Measurements from ENCODE around the gene AQP6.
"Not testable (repeated sequence)": the region's sequence is repeated elsewhere in the genome, so short reads cannot be mapped to it uniquely, and the experiment has no call there.

Gene AQP6

DNA sequence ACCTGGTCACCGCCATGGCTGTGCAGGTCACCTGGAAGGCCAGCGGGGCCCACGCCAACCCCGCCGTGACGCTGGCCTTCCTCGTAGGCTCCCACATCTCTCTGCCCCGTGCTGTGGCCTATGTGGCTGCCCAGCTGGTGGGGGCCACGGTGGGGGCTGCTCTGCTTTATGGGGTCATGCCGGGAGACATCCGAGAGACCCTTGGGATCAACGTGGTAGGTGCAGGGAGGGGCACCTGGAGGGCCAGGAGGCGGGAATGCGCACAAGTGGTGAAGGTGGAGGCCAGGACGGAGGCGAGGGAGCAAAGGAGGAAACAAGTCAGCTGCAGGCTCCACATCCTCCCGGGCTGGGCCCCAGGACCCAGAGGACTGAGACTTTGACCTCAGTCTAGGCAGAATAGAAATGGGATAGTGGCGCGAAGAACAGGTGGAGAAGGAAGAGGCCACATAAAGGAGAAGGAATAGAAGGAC lies 649 bp downstream of the AQP6 start:
- no peak for DNase-seq

DNA sequence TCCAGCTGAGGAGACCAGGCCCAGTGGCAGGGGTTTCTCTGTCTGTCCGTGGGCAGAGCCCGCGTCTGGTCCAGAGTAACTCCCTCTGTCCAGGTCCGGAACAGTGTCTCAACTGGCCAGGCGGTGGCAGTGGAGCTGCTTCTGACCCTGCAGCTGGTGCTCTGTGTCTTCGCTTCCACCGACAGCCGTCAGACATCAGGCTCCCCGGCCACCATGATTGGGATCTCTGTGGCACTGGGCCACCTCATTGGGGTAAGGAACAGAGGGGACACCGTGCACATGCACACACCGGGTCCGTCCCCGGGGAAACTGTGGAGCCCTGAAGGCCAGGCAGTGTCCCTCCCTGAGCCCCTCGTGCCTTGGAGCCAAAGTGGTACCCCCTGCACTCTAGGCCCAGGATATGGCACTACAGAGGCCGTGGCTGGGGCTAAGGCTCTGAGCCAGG lies 1.5 kb downstream of the AQP6 start:
- no peak for DNase-seq

DNA sequence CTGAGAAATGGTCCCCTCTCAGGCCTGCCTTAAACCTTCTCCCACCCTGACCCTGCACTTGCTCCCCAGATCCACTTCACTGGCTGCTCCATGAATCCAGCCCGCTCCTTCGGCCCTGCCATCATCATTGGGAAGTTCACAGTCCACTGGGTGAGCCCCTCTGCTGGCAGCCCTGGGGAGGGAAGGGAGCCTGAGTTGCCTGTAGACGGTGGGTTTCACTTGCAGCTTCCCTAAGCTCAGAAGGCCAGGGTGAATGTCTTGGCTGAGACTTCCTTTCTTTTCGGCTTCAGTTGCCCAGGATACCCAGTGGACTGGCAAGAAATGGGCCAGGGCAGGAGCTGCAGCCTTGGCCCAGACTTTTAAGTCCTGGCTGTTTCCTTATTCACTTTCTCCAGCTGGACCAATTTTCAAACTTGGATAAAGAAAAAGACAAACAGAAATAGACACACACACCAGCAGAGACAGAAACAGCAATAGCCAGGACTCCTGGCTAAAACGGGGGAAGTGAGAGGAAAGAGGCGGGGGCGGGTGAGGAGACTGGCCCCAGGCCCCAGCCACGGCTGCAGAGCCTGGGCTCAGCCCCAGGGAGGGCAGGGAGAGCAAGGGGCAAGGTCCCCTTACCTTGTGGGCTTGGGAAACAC lies 2.0 kb downstream of the AQP6 start:
- no peak for DNase-seq

DNA sequence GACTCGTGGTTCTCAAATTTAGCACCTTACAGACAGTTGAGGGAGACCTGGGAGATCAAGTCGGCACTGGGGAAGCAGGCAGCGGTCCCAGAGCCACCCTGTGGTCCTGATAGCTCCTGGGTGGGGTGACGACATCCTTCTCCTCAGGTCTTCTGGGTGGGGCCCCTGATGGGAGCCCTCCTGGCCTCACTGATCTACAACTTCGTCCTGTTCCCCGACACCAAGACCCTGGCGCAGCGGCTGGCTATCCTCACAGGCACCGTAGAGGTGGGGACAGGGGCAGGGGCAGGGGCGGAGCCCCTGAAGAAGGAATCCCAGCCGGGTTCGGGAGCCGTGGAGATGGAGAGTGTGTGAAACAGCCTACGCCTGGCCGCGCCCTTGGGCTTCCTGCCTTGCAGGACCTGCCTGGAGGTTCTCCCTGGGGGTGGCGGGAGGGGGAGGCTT lies 2.6 kb downstream of the AQP6 start:
- DNase-seq: no peak

DNA sequence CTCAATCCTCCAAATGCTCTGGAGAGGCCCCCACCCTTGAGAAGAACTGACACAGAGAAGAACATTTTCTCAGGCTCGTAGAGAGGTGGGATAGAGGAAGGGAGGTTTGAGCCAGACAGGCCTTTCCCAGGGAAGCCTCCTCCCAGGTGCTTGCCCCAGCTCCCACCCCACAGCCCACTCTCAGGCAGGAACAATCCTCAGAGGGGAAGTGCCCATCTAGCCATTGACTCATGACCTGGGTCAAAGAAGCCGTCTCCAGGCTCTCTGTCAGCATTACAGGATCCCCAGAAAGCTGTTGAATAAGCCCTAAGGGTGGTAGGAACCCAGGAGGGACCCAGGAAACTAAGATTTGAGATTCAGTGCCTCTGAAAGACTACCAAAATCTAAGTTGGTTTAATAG lies 3.8 kb downstream of the AQP6 start:
- no peak for DNase-seq

DNA sequence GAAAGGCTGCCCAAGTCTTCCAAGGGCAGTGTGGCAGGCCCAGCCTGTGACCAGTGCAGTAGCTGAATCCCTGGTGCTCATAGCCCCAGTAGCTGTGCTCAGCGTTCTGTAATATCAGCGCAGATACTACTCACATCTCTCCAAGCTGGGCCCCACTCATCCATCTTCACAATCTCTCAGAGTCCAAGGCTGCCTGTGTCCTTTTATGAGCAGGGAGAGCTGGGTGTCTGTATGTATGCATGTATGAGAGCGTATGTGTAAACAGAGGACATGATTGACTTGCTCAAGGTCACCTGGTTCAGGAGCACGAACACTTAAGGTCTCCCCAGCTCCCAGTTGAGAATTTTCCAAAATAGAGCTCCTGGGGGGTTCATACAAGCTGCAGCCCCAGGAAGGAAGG lies 5.4 kb downstream of the AQP6 start:
- no peak for DNase-seq

DNA sequence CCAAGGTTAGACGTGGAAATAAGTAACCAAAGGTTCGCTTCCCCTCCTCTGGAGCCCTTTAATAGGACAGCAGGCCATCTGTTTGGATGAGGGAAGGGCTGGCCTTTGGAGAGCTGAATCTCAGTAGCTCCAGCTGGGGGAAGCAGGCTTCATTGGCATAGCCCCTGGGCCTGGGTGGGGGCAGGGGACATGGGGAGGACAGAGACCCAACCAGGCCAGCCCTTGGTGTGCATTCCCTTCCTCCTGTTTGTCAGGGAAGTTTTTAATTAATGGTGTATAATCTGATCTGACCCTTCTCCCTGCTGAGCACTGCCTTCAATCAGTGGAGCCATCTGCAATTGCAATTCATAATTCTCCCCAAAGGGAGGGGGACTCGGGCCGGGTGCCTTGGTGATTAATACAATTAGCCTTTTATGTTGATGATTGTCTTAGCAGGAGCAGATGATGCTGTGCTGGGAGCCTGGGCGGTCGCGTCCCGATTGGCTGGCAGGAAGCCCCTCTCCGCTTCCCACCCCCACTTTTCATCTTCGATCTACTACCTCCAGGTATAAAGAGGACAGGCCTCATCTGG lies 6.4 kb downstream of the AQP6 start:
- no peak for DNase-seq

DNA sequence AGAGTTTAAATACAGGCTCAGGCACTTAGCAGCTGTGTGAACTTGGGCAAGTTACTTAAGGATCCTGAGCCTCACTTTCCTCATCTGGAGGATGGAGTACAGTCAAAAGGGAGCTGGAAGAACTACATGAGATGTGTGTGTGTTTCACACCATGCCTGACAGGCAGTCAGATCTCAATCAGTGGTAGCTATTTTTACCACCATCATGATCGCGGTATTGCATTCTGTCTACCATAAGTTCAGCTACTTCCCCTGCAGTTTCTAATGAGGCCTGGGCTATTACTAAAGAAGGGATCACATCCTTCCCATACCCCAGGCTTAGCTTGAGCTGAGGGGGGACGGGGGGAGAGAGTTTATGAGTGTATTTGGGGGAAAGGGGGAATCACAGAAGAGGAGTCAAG lies 7.0 kb downstream of the AQP6 start:
- no peak for DNase-seq

DNA sequence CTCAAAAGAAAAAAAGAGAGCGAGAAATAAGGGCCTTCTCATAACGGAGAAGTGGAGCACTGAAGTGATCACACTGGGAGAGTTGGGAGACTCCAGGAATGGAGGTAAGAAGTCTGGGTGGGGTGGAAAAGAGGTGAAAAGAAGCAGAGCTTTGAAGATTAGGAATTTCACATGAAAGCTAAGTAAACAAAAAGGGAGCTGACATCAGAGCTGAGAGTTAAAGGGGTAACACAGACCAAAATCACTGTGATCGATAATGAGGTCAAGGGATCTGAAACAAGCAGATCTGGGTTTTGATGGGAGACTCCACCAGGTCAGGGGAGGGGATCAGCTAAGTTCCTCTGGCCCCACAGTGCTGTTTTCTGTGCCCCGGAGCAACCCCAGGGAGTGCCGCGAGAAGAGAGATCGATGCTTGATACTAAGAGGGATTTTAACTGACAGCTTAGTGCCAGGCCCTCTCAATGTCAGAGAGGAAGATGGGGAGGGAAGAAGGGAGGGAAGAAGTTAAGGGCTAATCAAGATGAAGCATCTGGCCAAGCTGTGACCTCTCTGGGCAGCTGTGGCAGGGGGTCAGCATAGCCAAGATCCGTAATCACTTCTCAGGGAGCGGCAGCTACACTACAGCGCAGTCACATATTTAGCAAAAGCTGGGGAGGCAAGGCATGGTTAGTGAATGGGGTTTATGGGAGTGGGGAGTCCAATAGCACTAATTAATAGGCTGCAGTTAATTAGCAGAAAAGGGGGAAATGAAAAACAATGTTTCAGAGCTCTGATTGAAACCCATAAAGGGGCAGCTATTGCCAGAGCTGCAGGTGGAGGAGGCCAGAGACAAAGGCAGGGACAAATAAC lies 8.0 kb downstream of the AQP6 start:
- no peak for DNase-seq

DNA sequence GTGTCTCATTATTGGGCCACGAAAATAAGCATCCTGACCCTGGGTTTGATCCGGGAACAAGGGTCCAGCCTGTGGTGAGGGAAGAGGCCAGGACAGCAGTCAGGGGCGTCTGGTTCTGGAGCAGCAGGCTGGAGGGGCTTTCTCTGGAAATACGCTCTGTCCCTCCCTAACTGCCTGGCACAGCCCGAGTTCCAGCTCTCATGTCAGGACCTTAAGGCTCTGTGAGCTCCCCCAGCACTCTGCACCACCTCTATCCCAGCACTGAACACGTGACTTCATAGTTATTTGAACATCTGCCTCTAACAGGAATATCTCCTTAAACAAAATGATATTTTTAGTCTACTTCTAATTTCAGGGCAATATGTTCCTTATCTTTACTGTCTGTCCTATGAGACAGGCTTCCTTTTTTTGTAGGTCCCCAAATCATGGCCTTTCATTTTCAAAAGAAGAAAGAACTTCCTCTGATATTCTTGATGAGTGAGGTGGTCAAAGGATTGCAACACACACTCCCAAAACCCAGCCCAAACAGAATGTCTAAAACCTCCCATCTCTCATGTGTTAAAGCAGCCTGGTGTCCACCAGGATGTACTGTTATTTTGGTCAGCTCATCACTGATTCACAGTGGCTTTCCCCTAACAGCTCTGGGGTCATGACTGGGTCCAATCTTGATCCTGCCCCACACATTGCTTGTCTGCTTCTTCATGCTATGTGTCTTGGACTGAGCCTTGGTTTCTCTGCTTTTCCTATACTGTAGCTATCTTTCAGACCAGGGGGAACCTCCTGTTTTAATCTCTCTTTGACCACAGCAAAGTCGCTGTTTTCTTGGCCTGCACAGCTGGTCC lies 9.7 kb downstream of the AQP6 start:
- DNase-seq: no peak

DNA sequence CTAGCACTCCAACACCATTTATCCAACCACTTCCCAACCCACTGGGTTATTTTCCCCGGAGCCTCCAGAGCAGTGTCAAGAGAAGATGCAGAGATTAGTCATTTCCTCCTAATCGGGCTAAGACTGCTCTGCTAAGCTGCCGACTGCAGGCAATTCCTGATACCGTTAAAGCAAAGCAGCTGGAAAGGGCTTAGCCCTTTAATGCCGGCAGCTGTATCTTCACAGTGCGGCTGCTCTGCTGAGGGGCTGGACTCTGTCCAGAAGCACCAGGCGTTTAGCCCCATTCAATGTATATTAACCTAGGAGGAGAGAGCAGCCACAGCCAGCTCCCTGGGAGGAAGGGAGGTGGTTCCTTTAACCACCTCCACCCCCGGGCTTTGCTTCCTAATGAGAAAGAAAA lies 11.1 kb downstream of the AQP6 start:
- DNase-seq: no peak

DNA sequence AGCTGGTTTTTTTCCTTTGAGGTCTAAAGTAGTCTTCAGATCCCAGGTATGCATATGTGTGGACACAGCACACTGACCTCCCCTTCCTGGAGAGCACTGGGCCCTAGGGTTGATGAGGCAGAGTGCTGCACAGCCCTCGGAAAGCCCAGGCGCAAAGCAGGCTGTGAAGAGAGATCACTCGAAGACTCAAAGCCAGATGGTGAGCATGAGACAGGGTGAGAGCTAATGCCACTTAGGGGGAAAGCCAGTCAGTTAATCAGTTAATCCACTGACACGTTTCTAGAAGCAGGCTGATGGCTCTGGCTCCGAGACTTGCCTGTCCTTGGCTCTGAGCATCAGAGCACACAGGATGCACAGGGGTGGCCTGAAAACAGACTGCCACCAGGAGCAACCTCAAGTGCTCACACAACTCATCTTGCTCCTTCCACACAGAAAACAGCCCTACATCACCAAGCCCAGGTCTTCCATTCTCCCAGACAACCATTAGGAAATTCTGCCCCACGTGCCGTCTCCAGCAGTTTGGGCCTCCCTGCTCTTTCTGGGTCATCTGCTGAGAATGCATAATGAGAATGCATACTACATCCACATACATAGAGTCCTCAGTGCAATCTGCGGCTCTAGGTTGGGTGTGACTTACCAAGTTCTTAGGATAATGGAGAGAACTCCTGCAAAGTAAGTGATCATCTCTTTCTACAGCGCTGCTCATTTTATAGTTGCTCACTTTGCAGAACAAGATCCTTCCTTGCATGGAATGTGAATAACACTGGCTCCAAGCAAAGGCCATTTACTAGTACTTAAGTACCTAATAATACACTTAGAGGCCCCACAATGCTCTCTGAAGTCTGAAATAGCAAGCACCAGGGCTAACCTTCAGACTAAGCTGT lies 12.0 kb downstream of the AQP6 start:
- no peak for DNase-seq

DNA sequence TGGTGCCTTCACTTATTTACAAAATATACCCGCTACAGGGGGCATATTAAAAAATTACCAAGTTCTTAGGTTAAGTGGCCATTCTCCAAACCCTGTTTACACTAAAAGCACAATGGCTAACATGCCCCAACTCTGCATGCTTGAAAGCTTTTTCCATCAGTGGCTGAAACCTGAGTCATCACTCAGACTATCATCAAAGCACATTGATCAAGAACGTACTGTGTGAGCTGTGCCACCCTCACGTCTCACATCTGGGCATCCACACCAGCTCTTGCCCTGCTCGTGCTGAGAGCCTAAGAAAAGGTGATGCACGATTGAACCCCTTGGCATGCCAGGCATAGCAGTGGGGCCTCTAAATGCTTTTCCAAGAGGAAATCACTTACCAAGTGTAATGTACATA lies 13.2 kb downstream of the AQP6 start:
- no peak for DNase-seq

DNA sequence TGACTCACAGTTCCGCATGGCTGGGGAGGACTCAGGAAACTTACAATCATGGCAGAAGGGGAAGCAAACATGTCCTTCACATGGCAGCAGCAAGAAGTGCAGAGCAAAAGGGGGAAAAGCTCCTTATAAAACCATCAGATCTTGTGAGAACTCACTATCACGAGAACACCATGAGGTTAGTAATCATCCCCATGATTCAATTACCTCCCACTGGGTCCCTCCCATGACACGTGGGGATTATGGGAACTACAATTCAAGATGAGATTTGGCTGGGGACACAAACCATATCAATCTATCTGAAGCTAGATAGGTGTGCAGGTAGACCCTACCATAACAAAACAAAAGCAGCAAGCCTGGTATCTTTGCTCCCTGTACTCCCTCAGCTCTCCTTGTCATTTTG lies 13.7 kb downstream of the AQP6 start:
- not testable (repeated sequence) for DNase-seq

DNA sequence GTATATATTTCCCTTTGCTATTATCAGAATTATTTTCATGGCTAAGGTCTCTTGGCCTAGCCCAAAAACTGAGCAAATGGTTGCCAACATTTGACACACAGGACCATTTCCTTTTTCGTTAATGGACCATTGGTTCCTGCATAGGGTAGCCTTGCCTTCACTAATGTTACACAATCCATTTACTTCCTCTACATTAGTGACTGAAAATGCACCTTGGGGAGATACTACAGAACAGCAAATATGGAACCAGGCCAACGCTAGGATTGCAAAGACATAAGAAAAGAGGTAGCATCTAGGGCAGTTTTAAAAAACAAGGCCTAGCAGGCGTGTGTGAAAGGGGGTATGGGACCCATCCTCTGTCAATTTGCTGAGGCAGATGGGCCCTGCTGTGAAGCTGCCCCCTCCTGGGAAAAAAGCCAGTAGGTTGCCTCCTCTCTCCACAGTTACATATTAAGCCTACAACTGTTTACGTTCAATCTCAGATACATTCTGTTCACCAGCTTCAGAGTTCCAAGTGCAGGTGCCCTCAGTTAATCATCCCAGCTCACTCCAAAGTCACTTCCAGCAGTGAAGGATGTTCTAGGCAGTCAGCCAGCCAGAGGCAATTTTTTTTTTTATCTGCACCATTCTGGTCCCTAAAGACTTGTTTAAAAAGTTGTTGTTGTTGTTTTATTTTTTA lies 15.0 kb downstream of the AQP6 start:
- no peak for DNase-seq

DNA sequence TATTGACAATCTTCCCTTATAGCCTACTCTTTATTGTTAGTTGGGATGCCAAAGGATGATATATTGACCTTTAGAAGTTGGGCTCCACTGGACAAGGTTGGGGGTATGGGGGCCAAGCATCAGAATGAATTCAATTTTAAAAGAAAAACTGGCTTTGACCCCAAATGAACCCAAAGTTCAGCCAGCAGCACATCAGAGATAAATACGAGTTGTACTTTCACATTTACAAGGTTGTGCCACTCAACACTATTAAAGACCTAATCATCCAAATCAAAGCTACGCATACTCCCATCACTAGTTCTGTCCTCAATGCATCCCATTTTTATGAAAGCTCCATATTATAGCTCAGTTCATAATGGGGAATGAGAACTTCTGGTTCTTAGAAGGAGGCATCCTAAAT lies 16.7 kb downstream of the AQP6 start:
- not testable (repeated sequence) for DNase-seq

DNA sequence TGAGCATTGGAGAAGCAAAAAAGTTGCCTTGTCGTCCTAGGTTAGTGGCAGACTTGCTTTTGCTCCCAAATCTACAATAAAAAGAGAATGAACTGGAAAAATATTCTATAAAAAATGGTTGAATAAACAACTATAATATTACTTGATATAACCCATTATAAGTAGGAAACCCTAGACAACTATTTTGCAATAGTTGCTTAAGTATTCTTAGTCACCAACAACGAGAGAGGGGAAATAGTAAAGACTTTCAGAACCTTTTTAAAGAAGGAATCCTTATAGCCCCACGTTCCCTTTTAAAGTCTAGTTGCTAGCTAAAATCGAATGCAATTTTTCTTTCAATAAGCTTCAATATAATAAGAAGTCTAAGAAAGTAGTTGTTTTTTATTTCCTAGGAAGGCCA lies 17.5 kb downstream of the AQP6 start:
- no peak for DNase-seq

DNA sequence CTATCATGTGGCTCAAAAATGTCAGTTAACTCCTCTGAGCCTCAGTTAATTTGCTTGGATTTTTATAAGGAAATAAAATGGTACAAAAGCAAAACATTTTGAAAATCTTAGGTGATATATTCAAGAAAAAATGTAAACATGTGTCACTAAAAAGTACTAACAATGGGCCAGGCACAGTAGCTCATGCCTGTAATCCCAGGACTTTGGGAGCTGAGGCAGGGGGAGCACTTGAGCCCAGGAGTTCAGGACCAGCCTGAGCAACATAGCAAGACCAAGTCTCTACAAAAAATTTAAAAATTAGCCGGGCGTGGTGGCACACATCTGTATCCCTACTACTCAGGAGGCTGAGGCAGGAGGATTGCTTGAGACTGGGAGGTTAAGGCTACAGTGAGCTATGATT lies 25.7 kb downstream of the AQP6 start:
- no peak for DNase-seq

DNA sequence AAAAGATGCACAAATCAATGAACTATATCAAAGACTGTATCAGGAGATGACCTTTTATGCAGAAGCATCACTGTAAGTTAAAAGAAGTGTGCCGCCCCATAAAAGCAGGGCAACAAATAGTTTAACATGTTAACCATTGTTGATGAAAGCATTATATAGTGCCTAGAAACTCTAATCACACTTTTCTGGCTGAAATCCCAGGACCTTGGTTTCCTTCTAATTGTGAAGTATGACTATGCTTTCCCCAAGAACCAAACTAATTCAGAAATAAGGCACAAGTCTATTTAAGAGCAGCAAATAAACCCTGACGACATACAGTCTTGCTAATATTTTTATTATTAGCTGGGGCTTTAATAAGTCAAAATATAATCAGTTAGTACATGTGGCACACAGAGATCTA lies 30.8 kb downstream of the AQP6 start:
- no peak for DNase-seq

DNA sequence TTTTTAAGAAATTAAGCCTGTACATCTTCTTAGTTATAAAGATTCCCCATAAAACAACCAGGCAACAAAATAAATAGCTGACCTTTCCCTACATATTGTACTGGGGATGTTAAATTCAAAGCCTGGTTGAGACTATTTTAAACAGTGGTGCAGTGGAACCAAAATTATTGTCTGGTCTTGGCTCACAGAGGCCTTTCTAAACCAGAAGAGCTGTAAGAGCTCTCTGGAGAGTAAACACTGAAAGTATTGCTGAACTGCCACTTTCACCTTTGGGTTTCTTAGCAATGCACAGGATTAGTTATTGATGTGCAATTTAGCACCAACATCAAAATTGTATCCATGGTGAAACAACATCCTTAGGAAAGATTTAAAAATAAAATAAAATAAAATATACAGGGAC lies 31.9 kb downstream of the AQP6 start:
- no peak for DNase-seq

DNA sequence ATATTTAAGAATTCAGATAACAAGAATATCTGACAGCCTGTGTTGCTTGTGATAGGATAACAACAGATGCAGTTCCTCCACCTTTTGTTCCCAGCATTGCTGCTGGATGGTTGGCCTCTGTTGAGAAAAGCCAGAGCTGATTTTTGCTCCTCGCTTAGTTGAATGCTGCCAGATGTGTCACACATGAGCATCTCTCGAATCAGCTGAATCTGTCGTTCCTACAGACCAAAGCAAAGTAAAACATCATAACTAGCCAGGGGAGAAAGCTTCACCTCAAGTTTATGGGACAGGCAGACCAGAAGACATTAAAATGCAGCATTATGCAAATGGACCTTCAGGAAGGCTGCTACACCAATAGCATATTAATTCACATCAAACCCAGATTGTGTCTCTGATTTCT lies 32.4 kb downstream of the AQP6 start:
- DNase-seq: no peak

DNA sequence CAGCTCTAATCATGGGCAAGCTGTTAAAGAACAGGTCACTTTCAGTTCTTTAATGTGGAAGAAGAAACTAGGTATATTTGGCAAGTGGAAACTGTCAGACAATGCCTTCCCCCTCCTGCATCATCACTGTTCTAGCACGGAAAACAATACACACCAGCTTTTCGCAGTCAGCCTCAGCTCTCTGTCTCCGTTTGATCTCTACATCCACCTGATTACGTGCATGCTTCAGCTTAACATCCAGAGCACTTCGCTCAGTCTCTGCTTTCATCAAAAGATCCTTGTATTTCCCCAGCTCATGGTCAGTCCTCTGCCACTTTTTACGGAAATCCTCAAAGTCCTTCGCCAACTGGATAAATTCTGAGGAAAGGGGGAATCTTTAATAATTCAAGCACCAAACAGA lies 33.5 kb downstream of the AQP6 start:
- DNase-seq: no peak

Measured in NCI-H187 treated with DMSO at 0.1 percent for 48 hours (cell line).